ENCODE results near the gene TMTC4.

GRCh38 chr13:100673713-100674571 lies 653 bp downstream of the TMTC4 start:
- TF ChIP-seq CTCF (IDR thresholded peaks at IDR 0.05), result no peak
- TF ChIP-seq POLR2A (IDR thresholded peaks at IDR 0.05), result no peak
